GM23338 (cell line): Measurements from ENCODE around the gene CTDSPL. TPM values are rescaled to one million over a fixed set of nuclear protein-coding genes. Genes with fewer than 3 reads are reported as not detected.

Experiments used
- ATAC-seq: fragments of 200-7000 bp; cut with Tn5 transposase; 3 replicates; pipeline ENCODE4 v1.9.1; 2020
- DNase-seq: peaks from one replicate; pipeline ENCODE4 v3.0.0-alpha.2; 2015; ENCODE audit warnings: low spot score
- H2AFZ ChIP-seq: fragments of 200-600 bp; sonication (generic); 2 replicates; pipeline ENCODE4 v1.8.0; 2016; ENCODE audit warnings: antibody characterized with exemption, mild to moderate bottlenecking, moderate library complexity
- H3F3A ChIP-seq: fragments of 200-600 bp; sonication (generic); replicated peaks from 2 replicates; pipeline ENCODE4 v1.8.0; 2017; ENCODE audit warnings: antibody characterized with exemption, mixed run types, low read depth
- H3K27ac ChIP-seq: fragments of 200-600 bp; sonication (generic); 2 replicates; pipeline ENCODE4 v1.6.1; 2016; ENCODE audit warnings: low read depth
- H3K27me3 ChIP-seq: fragments of 200-600 bp; sonication (generic); 2 replicates; pipeline ENCODE4 v1.8.0; 2016; ENCODE audit warnings: mild to moderate bottlenecking, mixed run types, moderate library complexity; ENCODE audit not compliant: insufficient read depth
- H3K36me3 ChIP-seq: fragments of 200-600 bp; sonication (generic); 2 replicates; pipeline ENCODE4 v1.8.0; 2016; ENCODE audit warnings: mild to moderate bottlenecking; ENCODE audit not compliant: insufficient read depth
- H3K4me1 ChIP-seq: fragments of 200-600 bp; sonication (generic); 2 replicates; pipeline ENCODE4 v1.8.0; 2016; ENCODE audit warnings: mild to moderate bottlenecking, moderate library complexity; ENCODE audit not compliant: insufficient read depth
- H3K4me2 ChIP-seq: fragments of 200-600 bp; sonication (generic); 2 replicates; pipeline ENCODE4 v1.7.1; 2017; ENCODE audit warnings: mixed run types
- H3K4me3 ChIP-seq: fragments of 200-600 bp; sonication (generic); 2 replicates; pipeline ENCODE4 v1.6.1; 2016; ENCODE audit warnings: mixed run types
- H3K79me2 ChIP-seq: fragments of 200-600 bp; sonication (generic); replicated peaks from 2 replicates; pipeline ENCODE4 v1.8.0; 2017; ENCODE audit warnings: mild to moderate bottlenecking; ENCODE audit not compliant: insufficient read depth
- H3K9me2 ChIP-seq: fragments of 200-600 bp; sonication (generic); 2 replicates; pipeline ENCODE4 v1.8.0; 2017; ENCODE audit not compliant: insufficient read depth
- H4K20me1 ChIP-seq: fragments of 200-600 bp; sonication (generic); replicated peaks from 2 replicates; pipeline ENCODE4 v1.8.0; 2017; ENCODE audit warnings: mild to moderate bottlenecking; ENCODE audit not compliant: insufficient read depth
- H3K27ac Mint-ChIP-seq: 2 replicates; pipeline ENCODE4 v1.8.0; 2020; ENCODE audit warnings: inconsistent platforms, mild to moderate bottlenecking, moderate library complexity, mixed read lengths
- H3K27me3 Mint-ChIP-seq: 3 replicates; pipeline ENCODE4 v1.8.0; 2022; ENCODE audit warnings: low read depth, mild to moderate bottlenecking, moderate library complexity, mixed read lengths, inconsistent platforms; ENCODE audit not compliant: insufficient read depth, poor library complexity
- H3K36me3 Mint-ChIP-seq: 3 replicates; pipeline ENCODE4 v1.8.0; 2021; ENCODE audit warnings: low read depth, mild to moderate bottlenecking, inconsistent platforms, moderate library complexity, mixed read lengths
- H3K4me1 Mint-ChIP-seq: 3 replicates; pipeline ENCODE4 v1.8.0; 2020; ENCODE audit warnings: mild to moderate bottlenecking, inconsistent platforms, mixed read lengths
- H3K4me3 Mint-ChIP-seq: 3 replicates; pipeline ENCODE4 v1.8.0; 2021; ENCODE audit warnings: moderate library complexity, mild to moderate bottlenecking, inconsistent platforms, mixed read lengths
- H3K9me3 Mint-ChIP-seq: 3 replicates; pipeline ENCODE4 v1.8.0; 2020; ENCODE audit warnings: moderate library complexity, mild to moderate bottlenecking, inconsistent platforms, mixed read lengths
- CREB1 ChIP-seq: fragments of 250-450 bp; sonication (Bioruptor Pico); IDR thresholded peaks from 2 replicates; pipeline ENCODE4 v1.5.0; 2020; ENCODE audit warnings: low read depth, mild to moderate bottlenecking, moderate library complexity
- CTCF ChIP-seq, 2 experiments: fragments of 200-600 bp in 1 of 2; sonication (generic) in 1 of 2; conservative IDR thresholded peaks; 2 replicates each; pipeline versions ENCODE4 v1.5.1 to v1.6.1; 2016 to 2017; ENCODE audit warnings: antibody characterized with exemption in 2 of 2, low read depth in 2 of 2, mild to moderate bottlenecking in 2 of 2, moderate library complexity in 1 of 2
- ETS1 ChIP-seq: IDR thresholded peaks from 2 replicates; pipeline ENCODE4 v1.6.1; 2016; ENCODE audit warnings: antibody characterized with exemption
- EZH2 ChIP-seq: fragments of 200-600 bp; sonication (generic); IDR thresholded peaks from one replicate; pipeline ENCODE4 v1.8.0; 2017; ENCODE audit warnings: antibody characterized with exemption, mild to moderate bottlenecking, low read depth; ENCODE audit not compliant: unreplicated experiment
- EZH2phosphoT487 ChIP-seq: fragments of 200-600 bp; sonication (generic); IDR thresholded peaks from one replicate; pipeline ENCODE4 v1.8.1; 2018; ENCODE audit warnings: antibody characterized with exemption; ENCODE audit not compliant: unreplicated experiment
- JUNB ChIP-seq: IDR thresholded peaks from one replicate; pipeline ENCODE4 v1.6.1; 2016; ENCODE audit warnings: antibody characterized with exemption; ENCODE audit not compliant: unreplicated experiment
- NANOG ChIP-seq: IDR thresholded peaks from 2 replicates; pipeline ENCODE4 v1.6.1; 2016; ENCODE audit warnings: antibody characterized with exemption, borderline replicate concordance
- POLR2AphosphoS5 ChIP-seq: IDR thresholded peaks from 2 replicates; pipeline ENCODE4 v1.6.1; 2016; ENCODE audit warnings: antibody characterized with exemption, low read depth
- REST ChIP-seq: IDR thresholded peaks from one replicate; pipeline ENCODE4 v1.6.1; 2018; ENCODE audit warnings: antibody characterized with exemption; ENCODE audit not compliant: unreplicated experiment
- STAT1 ChIP-seq: IDR thresholded peaks from one replicate; pipeline ENCODE4 v1.6.1; 2016; ENCODE audit warnings: antibody characterized with exemption; ENCODE audit not compliant: unreplicated experiment
- ZNF114 ChIP-seq: fragments of 250-450 bp; sonication (Bioruptor Pico); IDR thresholded peaks from 2 replicates; pipeline ENCODE4 v1.5.0; 2020; ENCODE audit warnings: mild to moderate bottlenecking, moderate library complexity
- ZNF331 ChIP-seq: fragments of 250-450 bp; sonication (Bioruptor Pico); IDR thresholded peaks from 2 replicates; pipeline ENCODE4 v1.5.0; 2020; ENCODE audit warnings: low read depth, mild to moderate bottlenecking, moderate library complexity
- polyA plus RNA-seq: library from polyadenylated mRNA; unstranded; fragments of >200 nt; fragmentation: Nextera tagmentation; extraction: Ambion mirVana; gene quantifications from 2 replicates; pipeline ENCODE4 v1.2.1, GENCODE V29; 2016
- total RNA-seq: library from RNA; depleted of rRNA; stranded (reverse); fragments of >200 nt; shearing (Covaris generic); gene quantifications from 2 replicates; pipeline ENCODE4 v1.2.3, GENCODE V29; 2014

Gene CTDSPL
- total and polyA plus RNA-seq, 2 experiments from 2014 or later = 23.2 to 42.0 TPM

- Mint-ChIP-seq H3K27me3 (peaks cover 3% of the 10 kb centered on the region), H3K9me3 (no peaks in the 10 kb centered on the region), H3K36me3 (peaks cover 7% of the 10 kb centered on the region; the same call in 2 of the 3 replicates), H3K4me1 (peaks cover 9% of the 10 kb centered on the region), H3K4me3 (no peak overlapping the region), H3K27ac (no peak overlapping the region)
- H3K27ac ChIP-seq = 0 out of 2 replicates have a peak overlapping the region, but pooled peaks have one; percentile 26
- H3F3A ChIP-seq = no peaks in the 10 kb centered on the region
- TF ChIP-seq EZH2phosphoT487 = no peak
- TF ChIP-seq CREB1 (CRISPR knock-in tag) = no peak
- H3K4me3 ChIP-seq = no peak overlapping the region
- H3K4me1 ChIP-seq = no peaks in the 10 kb centered on the region
- ATAC-seq (no peak), DNase-seq (no peak)
- peaks cover 8% of the 10 kb centered on the region; the same call in 1 of the 2 replicates for H3K36me3 ChIP-seq
- no peaks in the 10 kb centered on the region for H3K27me3 ChIP-seq
- no peaks in the 10 kb centered on the region for H3K79me2 ChIP-seq
- no peaks in the 10 kb centered on the region for H3K9me2 ChIP-seq
- H4K20me1 ChIP-seq = peaks cover 2% of the 10 kb centered on the region; the same call in 1 of the 2 replicates
- H3K4me2 ChIP-seq = no peak overlapping the region
- no peak overlapping the region for H2AFZ ChIP-seq
These were observed 119.0 kb downstream of the CTDSPL start for GRCh38 chr3:37980462-37981347.

GRCh38 chr3:37981348-37981664 lies 119.6 kb downstream of the CTDSPL start:
- H4K20me1 ChIP-seq = peaks cover under 1% of the 10 kb centered on the region; the same call in 1 of the 2 replicates
- H3F3A ChIP-seq = no peaks in the 10 kb centered on the region
- H3K36me3 ChIP-seq = 0 out of 2 replicates have a peak, but pooled peaks cover 3% of the 10 kb centered on the region
- no peaks in the 10 kb centered on the region for H3K9me2 ChIP-seq
- no peak for ATAC-seq
- H3K4me1 ChIP-seq = no peaks in the 10 kb centered on the region
- no peaks in the 10 kb centered on the region for H3K79me2 ChIP-seq
- no peak overlapping the region for H2AFZ ChIP-seq
- H3K4me3 Mint-ChIP-seq = no peak overlapping the region
- 0 out of 2 replicates have a peak overlapping the region, but pooled peaks have one; percentile 26 for H3K27ac ChIP-seq
- peaks cover 9% of the 10 kb centered on the region for H3K4me1 Mint-ChIP-seq
- H3K27ac Mint-ChIP-seq = no peak overlapping the region
- H3K27me3 Mint-ChIP-seq = peaks cover 8% of the 10 kb centered on the region
- 0 out of 3 replicates have a peak, but pooled peaks cover 3% of the 10 kb centered on the region for H3K36me3 Mint-ChIP-seq
- no peak for DNase-seq
- H3K9me3 Mint-ChIP-seq = no peaks in the 10 kb centered on the region
- no peaks in the 10 kb centered on the region for H3K27me3 ChIP-seq
- H3K4me2 ChIP-seq = no peak overlapping the region
- no peak overlapping the region for H3K4me3 ChIP-seq
- TF ChIP-seq CREB1 (CRISPR knock-in tag) (no peak), CTCF (conservative IDR thresholded peaks at IDR 0.05; ENCODE audit: low read depth in 2 of 2) (no peak), JUNB (no peak), POLR2AphosphoS5 (no peak), NANOG (no peak), ZNF114 (CRISPR knock-in tag) (no peak), ETS1 (no peak), EZH2 (no peak), ZNF331 (no peak), EZH2phosphoT487 (no peak), REST (no peak), STAT1 (no peak)
